Measurements from ENCODE around the gene LAMC1.

DNA sequence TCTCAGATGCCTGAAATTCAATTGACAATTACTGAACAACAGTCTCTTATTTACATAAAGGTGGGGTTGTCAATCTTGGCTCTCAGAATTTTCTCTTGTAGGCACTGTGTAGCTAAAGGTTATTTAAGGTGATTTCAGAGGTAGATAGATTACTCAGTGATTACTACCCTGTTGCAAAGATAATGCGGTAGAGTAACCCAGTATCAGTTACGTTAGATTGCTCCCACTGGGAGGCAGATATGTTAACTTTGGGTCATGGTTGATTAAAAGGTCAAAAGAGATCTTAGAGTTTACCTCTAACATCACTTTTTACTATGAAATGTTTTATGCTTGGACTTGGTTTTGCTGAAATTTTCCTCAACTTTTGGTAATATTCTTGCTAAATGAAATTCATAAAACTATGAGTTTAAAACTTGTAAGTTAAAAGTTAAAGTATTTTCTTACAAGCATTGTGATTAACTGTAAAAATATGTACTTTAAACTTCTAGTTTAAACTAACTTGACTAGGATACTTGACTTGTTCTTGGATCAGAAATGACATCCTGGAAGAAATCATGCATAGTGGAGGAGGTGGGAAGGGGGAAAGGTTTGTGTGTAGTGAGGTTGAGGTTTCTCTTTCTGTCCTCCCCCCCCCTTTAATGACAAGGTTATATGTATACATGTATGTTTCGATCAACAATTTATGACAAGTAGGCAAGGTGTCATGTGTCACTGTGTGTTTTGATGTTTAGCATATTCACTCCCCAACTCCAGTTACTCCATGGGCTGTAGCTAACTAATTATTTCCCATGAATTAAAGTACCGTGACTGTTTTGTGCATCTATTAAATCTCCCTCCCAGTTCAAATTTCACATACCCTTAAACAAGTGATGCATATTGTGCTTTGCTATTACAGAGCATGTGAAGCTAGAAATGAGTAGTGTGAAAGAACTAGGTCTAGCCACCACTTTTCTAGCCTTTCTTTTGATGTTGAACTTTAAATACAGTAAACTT, 2.9 kb downstream of the LAMC1 start:
- no peak for TF ChIP-seq CTCF (IDR thresholded peaks at IDR 0.05)
- TF ChIP-seq EP300 (IDR thresholded peaks at IDR 0.05): no peak

Measured in tibial nerve (tissue), 4 donors.